Stimulated activated CD4-positive, alpha-beta T cell treated with anti-CD3 and anti-CD28 coated beads, Interleukin-15, amount 100 ng/mL, for 1 hour (primary cell): ENCODE data around the gene ERC2.

Experiments
- DNase-seq, 2 donors: peaks; one replicate each; pipeline ENCODE4 v3.0.0-alpha.2; 2020; ENCODE audit warnings: low read depth in 1 of 2, low spot score in 1 of 2

ERC2 gene

GRCh38 chr3:55766753-55767152, 701.5 kb downstream of the ERC2 start:
- no peak for DNase-seq

GRCh38 chr3:55765906-55766701, 702.2 kb downstream of the ERC2 start:
- DNase-seq, result no peak

- DNase-seq, result no peak
Measured at GRCh38 chr3:55765398-55765797, 702.9 kb downstream of the ERC2 start.

- DNase-seq, result no peak
Measured at GRCh38 chr3:55756976-55757375, 711.3 kb downstream of the ERC2 start.

- DNase-seq, result no peak
Measured at GRCh38 chr3:55755516-55756205, 712.6 kb downstream of the ERC2 start.

DNA sequence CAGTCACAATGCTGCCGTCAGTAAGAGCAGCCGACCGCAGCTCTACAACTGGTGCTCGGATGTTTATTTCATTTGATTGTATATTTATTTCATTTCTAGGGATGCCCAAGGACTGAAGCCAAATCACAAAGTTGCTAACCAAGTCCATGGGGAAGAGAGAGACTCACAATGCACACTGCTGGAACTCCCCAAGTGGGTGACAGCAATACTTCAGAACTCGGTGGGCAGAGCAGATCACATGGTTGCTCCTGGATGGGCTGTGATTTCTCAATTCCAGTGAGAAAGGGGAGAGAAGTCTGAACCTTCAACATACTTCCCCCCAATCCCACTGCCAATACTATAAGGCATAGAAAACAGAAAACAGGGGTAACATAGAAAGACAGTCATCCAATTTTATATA, 715.4 kb downstream of the ERC2 start:
- DNase-seq, result no peak

- no peak for DNase-seq
Measured at GRCh38 chr3:55751730-55752129, 716.5 kb downstream of the ERC2 start.

GRCh38 chr3:55750525-55750924, 717.7 kb downstream of the ERC2 start:
- DNase-seq, result no peak

- DNase-seq, result no peak
Measured at GRCh38 chr3:55749036-55749435, 719.2 kb downstream of the ERC2 start.

DNA sequence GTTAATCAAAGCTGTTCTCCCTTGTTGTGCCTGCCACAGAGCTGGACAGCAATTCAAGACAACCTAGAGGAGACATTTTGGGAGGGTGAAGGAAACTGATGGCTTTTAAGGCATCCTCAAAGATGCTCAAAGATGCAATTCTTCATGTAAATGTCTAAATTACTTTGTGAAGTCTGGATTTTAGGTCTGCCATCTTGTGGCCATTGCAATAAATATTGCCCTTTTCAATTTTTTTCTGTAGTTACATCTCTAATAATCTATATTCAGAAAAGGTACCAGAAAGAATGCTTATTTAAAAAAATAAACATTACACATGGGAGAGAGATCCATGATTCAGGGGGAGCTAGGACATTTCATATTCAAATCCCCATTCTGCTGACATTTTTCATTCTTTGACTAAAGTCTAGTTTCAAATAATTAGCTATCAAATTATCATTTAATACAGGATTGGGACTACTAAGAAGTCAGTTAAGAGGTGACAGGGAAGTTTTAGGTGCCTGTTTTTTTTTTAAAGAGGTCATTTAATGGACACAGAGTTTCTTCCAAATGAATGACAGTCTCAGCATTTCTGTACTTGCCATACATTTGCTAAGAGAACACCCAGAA, 721.4 kb downstream of the ERC2 start:
- DNase-seq, result no peak

DNA sequence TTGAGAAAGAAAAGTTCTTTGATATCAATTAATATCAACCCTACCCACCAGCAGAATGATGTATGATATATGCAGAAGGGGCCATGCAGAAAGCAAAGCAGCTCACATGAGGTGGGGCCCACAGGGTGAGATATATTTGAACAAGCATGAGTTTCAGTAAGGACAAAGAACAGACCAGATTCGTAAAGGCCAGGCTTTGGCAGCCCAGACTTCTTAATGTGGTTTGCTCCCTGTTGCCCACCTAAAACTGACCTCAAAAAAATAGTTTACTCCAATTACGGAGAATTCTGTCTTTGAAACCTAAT, 725.5 kb downstream of the ERC2 start:
- no peak for DNase-seq

GRCh38 chr3:55742022-55742831, 726.0 kb downstream of the ERC2 start:
- DNase-seq, result no peak

DNA sequence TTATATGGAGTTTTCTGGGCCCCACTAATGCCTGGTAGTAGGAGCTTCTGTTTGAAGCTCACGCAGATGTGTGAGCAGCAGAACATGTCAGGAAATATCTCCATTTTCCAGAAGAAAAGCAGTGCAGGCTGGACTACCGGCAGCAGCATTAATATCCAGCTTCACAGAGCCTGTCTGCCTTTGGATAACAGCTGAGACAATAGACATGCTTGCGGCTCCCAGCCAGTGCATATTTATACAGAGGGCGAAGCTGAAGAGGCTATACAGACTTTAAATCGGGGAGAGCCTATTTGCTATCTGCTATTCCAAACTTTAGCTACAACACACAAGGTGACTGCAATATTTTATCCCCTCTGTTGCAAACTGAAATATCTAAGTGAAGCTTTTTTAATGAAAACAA, 731.1 kb downstream of the ERC2 start:
- no peak for DNase-seq

GRCh38 chr3:55735976-55736375, 732.3 kb downstream of the ERC2 start:
- no peak for DNase-seq

DNA sequence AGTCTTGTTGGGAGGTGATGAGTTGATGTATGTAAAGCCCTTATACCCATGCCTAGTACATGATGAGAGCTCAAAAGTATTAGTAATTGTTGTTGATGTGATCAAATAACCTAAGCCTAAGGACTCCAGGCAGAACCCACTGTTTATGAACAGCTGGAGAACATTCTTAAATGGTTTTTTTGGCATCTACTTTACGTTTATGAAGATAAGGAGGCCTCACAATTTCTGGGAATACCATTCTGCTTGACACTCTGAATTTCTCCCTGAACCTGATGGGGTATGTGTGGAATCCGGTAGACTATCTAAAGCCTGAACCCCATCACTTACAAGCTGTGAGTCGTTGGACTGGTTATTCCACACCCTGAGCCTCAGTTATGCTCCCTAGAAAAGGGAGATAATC, 736.5 kb downstream of the ERC2 start:
- no peak for DNase-seq

GRCh38 chr3:55729546-55729945, 738.7 kb downstream of the ERC2 start:
- DNase-seq, result no peak

GRCh38 chr3:55728461-55729100, 739.7 kb downstream of the ERC2 start:
- DNase-seq, result no peak

DNA sequence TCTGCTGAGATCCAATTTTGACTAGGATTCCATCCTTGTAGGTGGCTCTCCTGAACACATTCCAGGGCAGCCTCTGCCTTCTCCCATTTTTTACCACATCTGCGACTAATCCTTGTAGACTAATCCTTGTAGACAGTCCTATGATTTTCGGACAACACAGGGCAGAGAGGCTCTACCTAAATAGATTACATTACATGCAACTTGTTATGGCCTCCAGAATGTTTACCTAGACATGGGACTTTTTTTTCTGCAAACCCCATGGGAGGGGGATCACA, 741.8 kb downstream of the ERC2 start:
- DNase-seq, result no peak

GRCh38 chr3:55725681-55726500, 742.4 kb downstream of the ERC2 start:
- DNase-seq, result no peak

DNA sequence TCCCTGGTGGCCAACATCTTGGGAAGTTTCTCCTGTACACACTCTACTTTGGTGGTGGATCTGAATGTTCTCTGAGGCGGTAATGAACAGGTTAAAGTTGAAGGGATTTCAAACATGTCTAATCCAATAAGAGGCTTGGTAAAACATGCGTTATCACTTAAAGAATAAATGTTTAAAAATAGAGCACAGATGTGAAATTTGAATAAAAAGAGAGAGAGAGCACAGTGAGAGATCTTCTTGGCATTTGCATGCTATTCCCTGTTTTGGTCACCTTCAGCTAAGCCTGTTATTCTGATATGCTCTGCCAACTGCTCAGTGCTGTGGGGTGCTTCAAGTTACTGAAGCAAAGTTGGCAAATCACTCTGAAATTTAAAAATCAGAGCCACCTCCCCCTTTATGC, 743.4 kb downstream of the ERC2 start:
- no peak for DNase-seq

DNA sequence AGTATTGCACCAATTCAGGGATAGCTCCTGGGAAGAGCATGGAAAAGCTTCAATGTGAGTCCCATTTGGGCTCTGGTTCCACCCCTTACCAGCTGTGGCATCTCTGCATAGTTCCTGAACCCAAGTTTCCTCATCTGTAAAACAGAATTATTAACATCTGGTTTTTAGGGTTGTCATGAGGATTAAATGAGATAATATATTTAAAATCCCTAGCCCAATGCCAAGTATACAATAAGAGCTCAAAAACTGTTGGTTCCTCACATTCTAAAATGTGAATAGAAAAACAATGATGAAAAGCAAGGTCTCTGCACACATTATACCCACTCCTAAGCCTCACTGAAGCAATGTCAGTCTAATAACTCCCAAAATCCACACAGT, 743.9 kb downstream of the ERC2 start:
- no peak for DNase-seq
